GM18507 (cell line): ENCODE results near the gene HCST.
"Not testable (repeated sequence)": the region's sequence is repeated elsewhere in the genome, so short reads cannot be mapped to it uniquely, and the experiment has no call there.

Source experiments
- DNase-seq: peaks from one replicate; pipeline ENCODE4 v3.0.0; 2011; ENCODE audit warnings: low read depth; ENCODE audit not compliant: insufficient read length; ENCODE audit errors: extremely low spot score
- FAIRE-seq: peaks from 2 replicates; lab custom pipeline; 2011; peaks lifted over from hg19 to GRCh38; lab: Jason Lieb, UNC

HCST gene

DNA sequence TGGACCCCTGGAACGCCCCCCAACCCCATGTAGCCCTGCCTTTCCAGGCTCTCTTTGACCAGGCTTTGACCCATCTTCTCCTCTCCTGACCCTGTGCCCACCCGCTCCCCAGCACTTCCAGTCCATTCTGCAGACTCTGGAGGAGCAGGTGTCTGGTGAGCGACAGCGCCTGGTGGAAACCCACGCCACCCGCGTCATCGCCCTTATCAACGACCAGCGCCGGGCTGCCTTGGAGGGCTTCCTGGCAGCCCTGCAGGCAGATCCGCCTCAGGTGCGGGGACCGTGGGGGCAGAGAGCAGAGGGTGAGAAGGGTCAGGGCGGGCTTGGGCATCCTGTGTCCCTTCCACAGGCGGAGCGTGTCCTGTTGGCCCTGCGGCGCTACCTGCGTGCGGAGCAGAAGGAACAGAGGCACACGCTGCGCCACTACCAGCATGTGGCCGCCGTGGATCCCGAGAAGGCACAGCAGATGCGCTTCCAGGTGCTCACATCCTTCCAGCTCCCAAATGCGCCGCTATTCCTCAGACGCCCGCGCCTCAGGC, 27.9 kb upstream of the HCST start:
- no peak for DNase-seq
- no peak for FAIRE-seq

DNA sequence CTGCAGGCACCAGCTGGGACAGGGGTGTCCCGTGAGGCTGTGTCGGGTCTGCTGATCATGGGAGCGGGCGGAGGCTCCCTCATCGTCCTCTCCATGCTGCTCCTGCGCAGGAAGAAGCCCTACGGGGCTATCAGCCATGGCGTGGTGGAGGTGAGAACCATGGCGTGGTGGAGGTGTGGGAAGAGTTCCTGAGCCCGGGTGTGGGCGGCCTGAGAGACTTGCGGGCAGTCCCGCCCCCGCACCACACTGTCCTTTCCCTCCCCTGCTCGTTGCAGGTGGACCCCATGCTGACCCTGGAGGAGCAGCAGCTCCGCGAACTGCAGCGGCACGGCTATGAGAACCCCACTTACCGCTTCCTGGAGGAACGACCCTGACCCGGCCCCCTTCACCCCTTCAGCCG, 23.3 kb upstream of the HCST start:
- DNase-seq (no peak), FAIRE-seq (no peak)

DNA sequence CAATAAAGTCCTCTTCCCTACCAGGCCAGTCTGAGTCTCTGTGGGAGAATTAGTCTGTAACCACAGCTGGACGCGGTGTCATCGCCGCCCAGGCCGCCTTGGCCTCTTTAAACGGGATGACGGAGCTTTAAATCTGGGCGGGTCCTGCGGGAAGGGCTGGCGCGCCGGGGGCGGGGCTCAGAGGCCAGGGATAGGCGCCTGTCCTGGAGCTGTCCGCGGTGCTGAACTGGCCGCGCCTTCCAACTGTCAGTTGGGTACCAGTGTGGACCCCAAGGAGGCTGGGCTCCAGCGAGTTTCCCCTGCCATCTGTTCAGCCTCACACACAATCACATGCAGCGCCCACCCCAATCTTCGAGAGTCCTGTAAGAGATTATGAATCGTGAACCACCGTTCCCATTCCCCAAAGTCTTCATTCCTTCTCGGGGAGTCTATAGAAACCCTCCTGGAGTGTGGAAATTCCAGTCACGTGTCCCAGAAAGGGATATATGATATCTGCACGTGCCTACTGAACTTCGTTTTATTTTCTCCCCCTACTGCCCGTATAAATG, 22.5 kb upstream of the HCST start:
- FAIRE-seq (peak; percentile 74), DNase-seq (no peak)

DNA sequence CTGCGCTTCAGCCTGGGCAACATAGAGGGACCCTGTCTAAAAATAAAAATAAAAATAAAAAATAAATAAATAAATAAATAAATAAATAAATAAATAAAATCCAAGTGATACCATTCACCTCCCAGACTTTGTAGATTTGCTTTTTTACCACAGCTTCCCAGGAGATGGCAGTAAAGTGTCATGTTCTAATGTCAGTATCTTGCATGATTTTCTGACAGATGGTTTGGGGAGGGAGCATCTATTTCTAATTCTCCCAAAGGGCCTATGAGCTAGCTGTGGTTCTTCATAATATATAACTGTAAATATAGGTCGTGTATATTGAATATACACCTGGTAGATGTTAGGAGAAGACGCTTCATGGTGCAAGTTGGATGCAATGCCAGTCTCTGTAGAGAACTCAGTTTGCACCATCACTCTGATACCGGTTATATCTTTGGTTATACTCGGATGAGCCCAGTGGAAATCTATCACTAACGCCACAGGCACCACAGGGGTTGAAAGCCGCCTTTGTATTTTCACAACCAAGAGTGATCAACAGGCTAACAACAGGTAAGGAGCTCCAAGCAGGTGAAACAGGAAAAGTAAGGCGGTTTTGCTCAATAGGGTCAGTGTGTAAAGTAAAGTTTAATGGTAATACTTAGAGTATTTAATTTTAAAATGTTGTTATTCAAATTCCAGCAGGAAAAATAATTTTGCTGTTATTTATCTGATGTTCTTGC, 20.1 kb upstream of the HCST start:
- FAIRE-seq, result peak; percentile 74
- peak; percentile 29 for DNase-seq

DNA sequence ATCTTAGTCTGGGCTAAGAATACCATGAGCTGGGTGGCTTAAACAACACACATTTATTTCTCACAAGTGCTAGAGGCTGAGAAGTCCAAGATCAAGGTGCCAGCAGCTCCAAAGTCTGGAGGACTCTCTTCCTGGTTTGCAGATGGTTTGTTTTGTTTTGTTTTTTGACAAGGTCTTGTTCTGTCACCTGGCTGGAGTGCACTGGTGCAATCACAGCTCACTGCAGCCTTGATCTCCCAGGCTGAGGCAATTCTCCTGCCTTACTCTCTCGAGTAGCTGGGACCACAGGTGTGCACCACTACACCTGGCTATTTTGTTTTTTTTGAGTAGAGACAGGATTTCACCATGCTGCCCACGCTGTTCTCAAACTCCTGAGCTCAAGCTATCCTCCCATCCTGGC, 18.4 kb upstream of the HCST start:
- FAIRE-seq (no peak), DNase-seq (no peak)

DNA sequence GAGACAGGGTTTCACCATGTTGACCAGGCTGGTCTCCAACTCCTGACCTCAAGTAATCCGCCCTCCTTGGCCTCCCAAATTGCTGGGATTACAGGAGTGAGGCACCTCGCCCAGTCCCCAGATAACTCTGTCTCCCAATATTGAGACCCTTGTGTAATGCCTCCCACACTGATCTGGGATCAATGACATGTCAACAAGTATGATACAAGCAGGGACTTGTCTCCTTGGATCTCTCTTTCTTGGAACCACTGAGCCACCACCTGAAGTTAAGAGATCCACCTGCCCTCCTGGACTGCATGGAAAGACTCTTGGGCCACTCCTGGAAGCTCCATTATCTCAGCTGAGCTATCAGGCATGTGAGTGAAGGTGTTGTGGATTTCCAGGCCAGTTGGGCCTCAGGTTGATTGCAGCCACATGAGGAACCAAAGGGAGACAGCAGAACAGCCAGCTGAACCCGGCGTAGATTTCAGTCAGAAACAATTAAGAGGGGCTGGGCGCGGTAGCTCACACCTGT, 17.0 kb upstream of the HCST start:
- no peak for FAIRE-seq

DNA sequence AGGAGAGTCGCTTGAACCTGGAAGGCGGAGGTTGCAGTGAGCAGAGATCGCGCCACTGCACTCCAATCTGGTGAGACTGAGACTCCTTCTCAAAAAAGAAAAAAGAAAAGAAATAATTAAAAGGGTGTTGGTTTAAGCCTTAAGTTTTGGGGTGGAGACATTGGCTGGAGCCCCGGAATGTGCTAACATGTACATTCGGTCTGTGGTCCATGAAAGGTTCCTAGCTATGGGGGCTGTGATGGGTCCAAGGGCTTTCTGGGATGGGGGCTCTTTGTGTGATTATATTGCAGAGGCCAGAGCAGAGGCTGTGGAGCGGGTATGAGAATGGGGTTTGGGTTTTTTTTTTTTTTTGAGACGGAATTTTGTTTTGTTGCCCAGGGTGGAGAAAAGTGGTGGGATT, 16.4 kb upstream of the HCST start:
- FAIRE-seq (no peak), DNase-seq (no peak)

More for the DNA sequence above, 17.0 kb upstream of the HCST start:
- DNase-seq, result no peak

DNA sequence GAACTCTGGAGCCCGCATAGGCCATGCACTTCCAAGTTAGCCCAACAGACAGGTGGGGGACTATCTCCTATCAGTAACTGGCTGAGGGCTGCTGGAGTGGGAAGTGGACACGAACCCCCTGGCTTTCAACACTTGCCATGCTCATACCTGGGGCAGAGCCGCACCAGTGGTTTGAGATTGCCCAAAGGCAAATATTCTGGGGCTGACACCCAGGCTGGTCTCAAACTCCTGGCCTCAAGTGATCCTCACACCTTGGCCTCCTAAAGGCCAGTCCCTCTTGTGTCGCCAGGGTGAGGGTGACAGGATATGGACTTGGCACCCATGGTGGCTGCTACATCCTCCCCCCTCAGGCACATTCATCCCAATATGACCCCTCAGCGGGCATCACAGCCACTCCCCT, 15.1 kb upstream of the HCST start:
- no peak for FAIRE-seq
- no peak for DNase-seq

DNA sequence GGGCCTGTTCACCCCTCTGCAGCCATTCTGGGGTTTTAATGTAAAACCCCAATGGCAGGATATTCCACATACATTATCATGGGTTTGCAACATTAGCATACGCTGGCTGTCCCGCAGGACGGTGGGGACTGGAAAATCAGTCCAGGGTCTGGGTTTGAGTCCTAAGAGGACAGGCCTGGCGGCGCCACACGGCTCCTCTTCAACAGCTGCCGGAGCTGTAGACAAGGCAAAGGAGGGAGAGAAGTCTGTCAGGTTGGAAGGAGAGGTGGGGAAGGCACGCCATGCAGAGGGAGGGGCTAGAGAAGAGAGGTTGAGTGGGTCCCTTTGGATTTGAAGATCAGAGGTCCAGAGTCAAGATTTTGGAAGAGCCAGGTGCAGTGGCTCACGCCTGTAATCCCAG, 13.9 kb upstream of the HCST start:
- no peak for DNase-seq
- FAIRE-seq, result no peak

DNA sequence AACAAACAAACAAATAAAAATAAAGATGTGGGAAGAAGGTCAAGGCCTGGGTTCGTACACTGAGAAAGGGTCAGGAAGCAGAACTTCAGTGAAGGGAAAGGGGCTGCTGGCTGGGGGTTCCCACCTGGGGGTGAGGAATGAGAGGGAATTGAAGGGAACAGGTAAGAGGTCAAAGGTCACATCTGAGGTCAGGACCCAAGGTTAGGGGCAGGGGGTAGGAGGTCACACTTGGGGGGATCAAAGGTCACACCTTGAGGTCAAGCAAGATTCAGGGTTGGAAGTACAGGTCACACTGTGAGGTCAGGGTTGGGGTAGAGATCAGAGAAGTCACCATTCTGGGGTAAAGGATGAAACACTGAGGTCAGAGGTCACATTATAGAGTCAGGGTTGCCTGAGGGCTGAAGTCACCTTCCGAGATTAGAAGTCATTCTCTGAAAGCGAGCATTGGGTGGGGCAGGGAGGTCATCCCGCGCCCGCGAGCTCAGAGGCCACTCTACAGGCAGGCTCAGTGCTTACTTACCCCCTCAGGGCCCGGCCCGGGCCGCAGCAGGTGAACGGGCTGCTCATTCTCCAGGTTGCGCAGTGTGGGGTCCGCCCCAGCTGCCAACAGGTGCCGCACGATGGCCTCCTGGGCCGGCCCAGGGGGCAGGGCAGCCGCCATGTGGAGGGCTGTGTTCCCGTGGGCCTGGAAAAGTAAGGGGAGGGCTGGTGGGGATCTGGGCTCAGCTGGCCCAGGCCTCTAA, 12.8 kb upstream of the HCST start:
- DNase-seq (no peak), FAIRE-seq (no peak)

DNA sequence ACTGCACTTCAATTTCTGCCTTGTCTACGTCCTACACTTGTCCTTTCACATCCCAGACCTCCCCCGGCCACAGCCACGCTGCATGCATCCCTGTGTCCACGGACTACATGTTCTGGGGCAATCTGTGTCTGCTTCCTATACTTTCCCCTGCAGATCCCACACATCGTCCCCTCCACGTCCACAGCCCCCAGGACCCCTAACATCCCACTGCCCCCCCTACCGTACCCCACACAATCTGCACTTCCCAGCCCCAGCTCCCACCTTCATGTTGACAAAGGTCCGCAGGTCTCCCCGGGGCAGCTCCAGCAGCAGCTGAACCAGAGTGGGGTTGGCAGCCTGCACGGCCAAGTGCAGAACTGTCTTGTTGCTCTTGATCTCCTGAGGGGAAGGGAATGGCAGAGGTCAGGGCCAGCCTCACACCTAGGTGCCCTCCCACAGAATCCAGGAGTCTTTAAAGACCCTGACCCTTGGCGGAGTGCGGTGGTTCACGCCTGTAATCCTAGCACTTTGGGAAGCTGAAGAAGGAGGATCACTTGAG, 12.1 kb upstream of the HCST start:
- no peak for FAIRE-seq
- no peak for DNase-seq

DNA sequence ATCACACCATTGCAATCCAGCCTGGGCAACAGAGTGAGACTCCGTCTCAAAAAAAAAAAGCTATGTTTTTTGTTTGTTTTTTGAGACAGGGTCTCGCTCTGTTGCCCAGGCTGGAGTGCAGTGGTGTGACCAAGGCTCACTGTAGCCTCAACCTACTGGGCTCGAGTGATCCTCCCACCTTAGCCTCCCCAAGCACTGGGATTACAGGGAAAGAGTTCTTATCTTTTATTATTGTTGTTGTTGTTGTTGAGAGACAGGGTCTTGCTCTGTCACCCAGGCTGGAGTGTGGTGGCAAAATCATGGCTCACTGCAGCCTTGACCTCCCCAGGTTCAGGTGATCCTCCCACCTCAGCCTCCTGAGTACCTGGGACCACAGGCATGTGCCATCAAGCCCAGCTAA, 10.5 kb upstream of the HCST start:
- DNase-seq, FAIRE-seq: not testable (repeated sequence)

DNA sequence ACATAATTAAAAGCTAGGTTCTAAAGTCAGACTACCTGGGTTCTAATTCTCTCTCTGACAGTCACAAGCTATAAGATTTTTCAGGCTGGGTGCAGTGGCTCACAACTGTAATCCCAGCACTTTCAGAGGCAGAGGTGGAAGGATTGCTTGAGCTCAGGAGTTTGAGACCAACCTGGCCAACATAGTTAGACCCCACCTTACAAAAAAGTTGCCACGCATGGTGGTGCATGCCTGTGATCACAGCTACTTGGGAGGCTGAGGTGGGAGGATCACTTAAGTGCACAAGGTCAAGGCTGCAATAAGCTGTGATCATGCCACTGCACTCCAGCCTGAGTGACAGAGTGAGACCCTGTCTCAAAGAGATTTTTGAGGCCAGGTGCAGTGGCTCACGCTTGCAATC, 8.0 kb upstream of the HCST start:
- no peak for DNase-seq
- FAIRE-seq, result no peak

DNA sequence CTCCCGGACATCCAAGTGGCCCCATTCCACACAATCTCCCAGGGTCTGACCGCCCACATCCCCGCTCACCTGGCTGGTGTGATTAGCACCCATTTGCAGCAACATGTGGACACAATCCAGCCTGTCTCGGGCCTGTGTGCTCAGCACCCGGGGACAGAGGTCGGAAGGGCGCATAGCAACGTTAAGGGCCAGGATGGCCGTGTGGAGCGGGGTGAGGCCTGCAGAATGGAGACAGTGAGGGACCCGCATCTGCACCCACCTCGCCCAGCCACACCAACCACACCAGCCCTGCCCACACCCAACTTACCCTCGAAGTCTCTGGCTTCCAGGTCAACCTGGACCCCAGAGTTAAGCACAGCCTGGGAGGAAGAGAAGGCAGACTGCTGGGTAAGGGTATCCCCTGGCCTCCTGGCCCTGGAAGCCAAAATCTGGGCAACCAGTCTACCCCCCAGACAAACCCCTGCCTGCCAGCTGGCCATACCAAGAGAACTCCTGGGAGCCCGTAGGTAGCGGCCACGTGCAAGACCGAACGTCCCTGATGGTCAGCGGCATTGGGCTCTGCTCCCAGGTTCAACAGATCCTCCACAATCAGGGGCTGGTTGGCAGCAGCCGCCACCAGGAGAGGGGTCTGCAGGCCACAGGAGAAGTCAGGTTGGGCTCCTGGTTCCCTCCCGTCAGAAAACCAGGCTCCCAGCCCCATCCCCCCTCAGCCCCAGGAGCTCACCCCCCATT, 6.3 kb upstream of the HCST start:
- no peak for FAIRE-seq
- no peak for DNase-seq

DNA sequence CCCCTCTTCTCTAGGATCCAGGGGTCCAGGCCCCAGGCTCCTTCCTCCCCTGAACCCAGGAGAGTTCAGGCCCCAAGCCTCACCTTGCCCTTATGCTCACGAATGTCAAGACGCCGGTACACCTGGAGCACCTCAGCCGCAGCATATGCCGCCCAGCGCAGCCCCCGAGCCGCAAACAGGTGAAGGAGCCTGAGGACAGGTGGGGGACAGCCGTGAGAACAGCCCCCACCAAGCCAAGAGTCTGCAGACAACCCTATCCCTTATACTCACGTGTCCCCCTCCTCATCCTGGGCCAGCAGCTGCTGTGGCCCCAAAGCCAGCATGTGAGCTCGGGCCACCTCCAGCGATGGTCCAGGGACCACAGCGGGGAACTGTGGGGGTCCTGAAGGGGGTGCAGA, 5.7 kb upstream of the HCST start:
- no peak for FAIRE-seq
- no peak for DNase-seq

DNA sequence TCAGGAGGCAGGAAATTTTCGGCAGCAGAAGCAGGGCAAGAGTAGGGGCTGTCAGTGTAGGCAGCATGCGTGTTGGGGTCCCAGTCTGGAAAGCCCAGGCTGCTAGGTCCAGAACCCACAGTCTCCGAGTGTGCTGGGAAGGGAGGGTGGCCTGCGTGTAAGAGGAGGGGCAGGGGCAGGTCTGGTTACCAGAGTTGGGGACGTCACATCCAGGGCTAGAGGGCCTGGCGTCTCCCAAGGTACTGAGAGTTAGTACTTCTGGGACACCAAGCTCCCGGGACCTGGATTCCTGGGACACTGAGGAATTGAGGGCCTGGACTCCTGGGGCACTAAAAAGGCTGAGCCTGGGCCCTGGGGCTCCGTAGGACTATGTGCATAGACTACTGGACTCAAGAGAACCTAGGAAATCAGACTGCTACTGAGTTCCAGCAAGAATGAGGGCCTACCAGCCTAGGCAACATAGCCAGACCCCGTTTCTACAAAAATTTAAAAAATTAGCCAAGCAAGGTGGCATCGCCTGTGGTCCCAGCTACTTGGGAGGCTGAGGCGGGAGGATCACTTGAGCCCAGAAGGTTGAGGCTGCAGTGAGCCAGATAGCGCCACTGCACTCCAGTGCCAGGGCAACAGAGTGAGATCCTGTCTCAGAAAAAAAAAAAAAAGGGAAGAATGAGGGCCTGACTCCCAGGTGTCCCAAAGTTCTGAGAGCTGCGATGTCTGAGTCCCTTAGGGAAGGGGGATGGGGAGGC, 4.5 kb upstream of the HCST start:
- no peak for DNase-seq
- FAIRE-seq, result no peak

DNA sequence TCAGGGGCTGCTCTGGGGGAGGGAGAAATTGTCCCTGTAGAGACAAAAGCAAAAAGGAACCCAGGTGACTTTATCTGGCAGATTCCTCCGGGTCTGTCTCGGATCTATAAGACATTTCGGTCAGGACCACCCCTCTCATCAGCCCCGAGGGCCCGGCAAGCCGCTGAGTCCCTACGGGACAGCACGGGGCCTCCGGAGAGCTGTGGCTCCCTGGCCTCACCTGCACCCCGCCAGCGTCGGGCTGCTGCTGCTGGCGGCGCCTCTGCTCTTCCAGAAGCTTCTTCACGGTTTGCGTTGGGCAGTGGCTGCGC, 3.9 kb upstream of the HCST start:
- DNase-seq (no peak), FAIRE-seq (no peak)

DNA sequence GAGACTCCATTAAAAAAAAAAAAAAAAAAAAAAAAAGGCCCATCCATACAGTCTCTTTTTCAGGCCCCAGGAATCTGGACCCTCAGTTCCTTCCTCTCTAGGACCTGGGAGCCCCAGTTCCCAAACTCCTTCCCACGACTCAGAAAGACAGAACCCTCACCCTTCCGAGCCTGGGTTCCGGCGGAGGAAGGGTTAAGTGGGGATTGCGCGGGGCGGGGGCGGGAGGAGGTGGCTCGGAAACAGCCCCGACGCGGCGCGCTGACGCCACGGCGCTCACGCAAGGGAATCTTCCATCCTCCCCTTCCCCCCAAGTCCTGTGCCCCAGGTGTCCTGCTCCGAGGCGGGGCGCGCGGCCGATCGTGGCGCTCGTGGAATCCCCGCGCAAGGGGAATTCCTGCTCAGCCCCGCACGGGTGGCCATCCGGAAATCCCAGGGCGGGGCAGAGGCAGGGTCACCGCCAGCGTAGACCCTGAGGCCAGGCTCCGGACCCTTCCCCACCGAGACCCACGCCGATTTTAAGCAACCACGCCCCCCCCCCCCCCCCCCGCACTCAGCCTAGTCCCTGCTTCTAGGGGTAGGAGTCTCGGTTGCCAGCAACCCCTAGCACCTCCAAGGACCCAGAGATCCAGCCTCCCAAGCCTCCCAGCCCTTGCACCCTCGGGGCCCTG, 2.6 kb upstream of the HCST start:
- DNase-seq (peak; percentile 87), FAIRE-seq (peak; percentile 98)
